Measurements from ENCODE around the gene PIKFYVE.

DNA sequence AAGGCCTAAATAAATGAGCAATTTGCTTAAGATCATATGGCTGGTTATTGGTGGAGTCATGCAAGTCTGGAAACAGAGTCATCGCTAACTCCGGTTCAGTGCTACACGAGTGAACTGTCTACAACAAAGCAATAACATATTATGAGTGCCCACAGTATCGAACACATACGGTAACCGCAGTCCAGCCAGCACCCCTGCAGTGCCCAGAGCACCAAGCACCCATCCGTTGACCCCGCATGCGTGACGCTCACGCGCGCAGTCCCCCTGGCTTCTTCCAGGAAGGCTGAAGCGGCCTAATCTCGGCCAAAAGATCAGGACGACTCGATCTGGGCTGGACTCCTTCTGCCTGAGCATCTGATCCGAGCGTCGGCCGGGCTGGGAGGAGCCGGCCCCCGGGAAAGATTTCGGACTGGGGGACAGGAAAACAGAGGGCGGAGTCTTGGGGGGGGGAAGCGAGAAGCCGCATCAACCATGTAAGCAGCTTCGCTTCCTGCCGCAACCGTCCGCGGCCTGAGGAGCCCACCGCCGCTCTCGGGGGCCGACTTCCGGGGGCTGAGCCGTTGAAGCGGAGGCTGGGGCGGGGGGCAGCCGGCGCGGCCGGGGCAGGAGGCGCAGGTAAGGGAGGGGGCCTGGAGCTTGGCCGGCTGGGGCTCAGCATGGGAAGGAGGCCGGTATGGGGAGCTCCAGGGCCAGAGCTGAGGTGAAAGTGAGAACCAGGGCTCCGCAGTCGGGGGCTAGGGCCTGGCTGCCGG is at the start of gene PIKFYVE:
- TF ChIP-seq CTCF (IDR thresholded peaks at IDR 0.05; ENCODE audit: low read depth, low read length) (no peak), MYC (IDR thresholded peaks at IDR 0.05; ENCODE audit: low read depth, low read length) (peak; percentile 88), POLR2A (IDR thresholded peaks at IDR 0.05; ENCODE audit: extremely low read depth, insufficient read length) (peak; percentile 57)
